Measurements from ENCODE around the gene USP17L22.
"Not testable (repeated sequence)": the region's sequence is repeated elsewhere in the genome, so short reads cannot be mapped to it uniquely, and the experiment has no call there.

The USP17L22 gene, protein sequence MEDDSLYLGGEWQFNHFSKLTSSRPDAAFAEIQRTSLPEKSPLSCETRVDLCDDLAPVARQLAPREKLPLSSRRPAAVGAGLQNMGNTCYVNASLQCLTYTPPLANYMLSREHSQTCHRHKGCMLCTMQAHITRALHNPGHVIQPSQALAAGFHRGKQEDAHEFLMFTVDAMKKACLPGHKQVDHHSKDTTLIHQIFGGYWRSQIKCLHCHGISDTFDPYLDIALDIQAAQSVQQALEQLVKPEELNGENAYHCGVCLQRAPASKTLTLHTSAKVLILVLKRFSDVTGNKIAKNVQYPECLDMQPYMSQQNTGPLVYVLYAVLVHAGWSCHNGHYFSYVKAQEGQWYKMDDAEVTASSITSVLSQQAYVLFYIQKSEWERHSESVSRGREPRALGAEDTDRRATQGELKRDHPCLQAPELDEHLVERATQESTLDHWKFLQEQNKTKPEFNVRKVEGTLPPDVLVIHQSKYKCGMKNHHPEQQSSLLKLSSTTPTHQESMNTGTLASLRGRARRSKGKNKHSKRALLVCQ

DNA sequence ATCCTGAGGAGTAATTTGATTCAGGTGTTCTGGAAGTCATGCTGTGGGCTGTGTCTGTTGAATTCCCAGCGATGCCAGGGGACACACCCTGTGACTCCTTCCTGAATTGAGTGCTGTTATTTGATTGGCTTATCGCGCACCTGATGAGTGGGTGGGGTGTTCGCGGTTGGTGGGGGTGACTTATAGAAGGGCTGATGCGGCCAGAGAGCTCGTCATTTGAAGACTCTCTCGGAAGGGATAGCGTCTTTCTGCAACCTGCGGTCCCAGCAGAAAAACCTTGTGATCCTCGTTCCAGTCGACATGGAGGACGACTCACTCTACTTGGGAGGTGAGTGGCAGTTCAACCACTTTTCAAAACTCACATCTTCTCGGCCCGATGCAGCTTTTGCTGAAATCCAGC lies at the start of gene USP17L22:
Gene USP17L22, plus strand, starts transcription at position 301 of the 400 bp plus-strand sequence. Its CDS starts 0 bp downstream, at position 301.
- not testable (repeated sequence) for H3K4me3 ChIP-seq (ENCODE audit: low read depth, low read length)

DNA sequence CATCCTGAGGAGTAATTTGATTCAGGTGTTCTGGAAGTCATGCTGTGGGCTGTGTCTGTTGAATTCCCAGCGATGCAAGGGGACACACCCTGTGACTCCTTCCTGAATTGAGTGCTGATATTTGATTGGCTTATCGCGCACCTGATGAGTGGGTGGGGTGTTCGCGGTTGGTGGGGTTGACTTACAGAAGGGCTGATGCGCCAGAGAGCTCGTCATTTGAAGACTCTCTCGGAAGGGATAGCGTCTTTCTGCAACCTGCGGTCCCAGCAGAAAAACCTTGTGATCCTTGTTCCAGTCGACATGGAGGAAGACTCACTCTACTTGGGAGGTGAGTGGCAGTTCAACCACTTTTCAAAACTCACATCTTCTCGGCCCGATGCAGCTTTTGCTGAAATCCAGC lies 47.6 kb upstream of the USP17L22 start, which contains the start of gene USP17L12:
Gene USP17L12, plus strand, starts transcription at position 301 of the 400 bp plus-strand sequence. Its CDS starts 0 bp downstream, at position 301.
- H3K4me3 ChIP-seq (ENCODE audit: low read depth, low read length), result not testable (repeated sequence)

DNA sequence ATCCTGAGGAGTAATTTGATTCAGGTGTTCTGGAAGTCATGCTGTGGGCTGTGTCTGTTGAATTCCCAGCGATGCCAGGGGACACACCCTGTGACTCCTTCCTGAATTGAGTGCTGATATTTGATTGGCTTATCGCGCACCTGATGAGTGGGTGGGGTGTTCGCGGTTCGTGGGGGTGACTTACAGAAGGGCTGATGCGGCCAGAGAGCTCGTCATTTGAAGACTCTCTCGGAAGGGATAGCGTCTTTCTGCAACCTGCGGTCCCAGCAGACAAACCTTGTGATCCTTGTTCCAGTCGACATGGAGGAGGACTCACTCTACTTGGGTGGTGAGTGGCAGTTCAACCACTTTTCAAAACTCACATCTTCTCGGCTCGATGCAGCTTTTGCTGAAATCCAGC lies 42.8 kb upstream of the USP17L22 start, which contains the start of gene USP17L13:
Gene USP17L13, plus strand, starts transcription at position 301 of the 400 bp plus-strand sequence. Its CDS starts 0 bp downstream, at position 301.
- not testable (repeated sequence) for H3K4me3 ChIP-seq (ENCODE audit: low read depth, low read length)

DNA sequence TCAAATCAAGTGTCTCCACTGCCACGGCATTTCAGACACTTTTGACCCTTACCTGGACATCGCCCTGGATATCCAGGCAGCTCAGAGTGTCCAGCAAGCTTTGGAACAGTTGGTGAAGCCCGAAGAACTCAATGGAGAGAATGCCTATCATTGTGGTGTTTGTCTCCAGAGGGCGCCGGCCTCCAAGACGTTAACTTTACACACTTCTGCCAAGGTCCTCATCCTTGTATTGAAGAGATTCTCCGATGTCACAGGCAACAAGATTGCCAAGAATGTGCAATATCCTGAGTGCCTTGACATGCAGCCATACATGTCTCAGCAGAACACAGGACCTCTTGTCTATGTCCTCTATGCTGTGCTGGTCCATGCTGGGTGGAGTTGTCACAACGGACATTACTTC lies 37.2 kb upstream of the USP17L22 start:
- not testable (repeated sequence) for H3K4me3 ChIP-seq (ENCODE audit: low read depth, low read length)

DNA sequence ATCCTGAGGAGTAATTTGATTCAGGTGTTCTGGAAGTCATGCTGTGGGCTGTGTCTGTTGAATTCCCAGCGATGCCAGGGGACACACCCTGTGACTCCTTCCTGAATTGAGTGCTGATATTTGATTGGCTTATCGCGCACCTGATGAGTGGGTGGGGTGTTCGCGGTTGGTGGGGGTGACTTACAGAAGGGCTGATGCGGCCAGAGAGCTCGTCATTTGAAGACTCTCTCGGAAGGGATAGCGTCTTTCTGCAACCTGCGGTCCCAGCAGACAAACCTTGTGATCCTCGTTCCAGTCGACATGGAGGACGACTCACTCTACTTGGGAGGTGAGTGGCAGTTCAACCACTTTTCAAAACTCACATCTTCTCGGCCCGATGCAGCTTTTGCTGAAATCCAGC lies 33.3 kb upstream of the USP17L22 start, which contains the start of gene USP17L15:
Gene USP17L15, plus strand, starts transcription at position 301 of the 400 bp plus-strand sequence. Its CDS starts 0 bp downstream, at position 301.
- H3K4me3 ChIP-seq (ENCODE audit: low read depth, low read length), result not testable (repeated sequence)

DNA sequence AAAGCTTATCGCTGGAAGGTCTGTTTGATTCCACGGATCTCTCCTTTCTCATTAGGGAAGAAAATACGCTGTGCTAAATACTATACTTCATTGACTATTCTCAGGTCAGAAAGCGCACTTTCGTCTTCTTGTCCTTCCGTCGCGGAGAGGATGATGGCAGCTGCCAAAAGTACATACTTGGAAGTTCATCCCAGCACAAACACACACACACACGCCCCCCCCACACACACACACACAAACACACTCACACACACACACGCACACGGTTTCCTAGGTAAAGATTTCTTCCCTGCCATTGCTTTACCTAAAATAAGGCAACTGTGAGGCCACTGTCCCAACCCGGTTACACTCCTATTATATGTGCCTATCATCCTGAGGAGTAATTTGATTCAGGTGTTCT lies 29.0 kb upstream of the USP17L22 start:
- not testable (repeated sequence) for H3K4me3 ChIP-seq (ENCODE audit: low read depth, low read length)

DNA sequence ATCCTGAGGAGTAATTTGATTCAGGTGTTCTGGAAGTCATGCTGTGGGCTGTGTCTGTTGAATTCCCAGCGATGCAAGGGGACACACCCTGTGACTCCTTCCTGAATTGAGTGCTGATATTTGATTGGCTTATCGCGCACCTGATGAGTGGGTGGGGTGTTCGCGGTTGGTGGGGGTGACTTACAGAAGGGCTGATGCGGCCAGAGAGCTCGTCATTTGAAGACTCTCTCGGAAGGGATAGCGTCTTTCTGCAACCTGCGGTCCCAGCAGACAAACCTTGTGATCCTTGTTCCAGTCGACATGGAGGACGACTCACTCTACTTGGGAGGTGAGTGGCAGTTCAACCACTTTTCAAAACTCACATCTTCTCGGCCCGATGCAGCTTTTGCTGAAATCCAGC lies 23.8 kb upstream of the USP17L22 start, which contains the start of gene USP17L17:
Gene USP17L17, plus strand, starts transcription at position 301 of the 400 bp plus-strand sequence. Its CDS starts 0 bp downstream, at position 301.
- not testable (repeated sequence) for H3K4me3 ChIP-seq (ENCODE audit: low read depth, low read length)

DNA sequence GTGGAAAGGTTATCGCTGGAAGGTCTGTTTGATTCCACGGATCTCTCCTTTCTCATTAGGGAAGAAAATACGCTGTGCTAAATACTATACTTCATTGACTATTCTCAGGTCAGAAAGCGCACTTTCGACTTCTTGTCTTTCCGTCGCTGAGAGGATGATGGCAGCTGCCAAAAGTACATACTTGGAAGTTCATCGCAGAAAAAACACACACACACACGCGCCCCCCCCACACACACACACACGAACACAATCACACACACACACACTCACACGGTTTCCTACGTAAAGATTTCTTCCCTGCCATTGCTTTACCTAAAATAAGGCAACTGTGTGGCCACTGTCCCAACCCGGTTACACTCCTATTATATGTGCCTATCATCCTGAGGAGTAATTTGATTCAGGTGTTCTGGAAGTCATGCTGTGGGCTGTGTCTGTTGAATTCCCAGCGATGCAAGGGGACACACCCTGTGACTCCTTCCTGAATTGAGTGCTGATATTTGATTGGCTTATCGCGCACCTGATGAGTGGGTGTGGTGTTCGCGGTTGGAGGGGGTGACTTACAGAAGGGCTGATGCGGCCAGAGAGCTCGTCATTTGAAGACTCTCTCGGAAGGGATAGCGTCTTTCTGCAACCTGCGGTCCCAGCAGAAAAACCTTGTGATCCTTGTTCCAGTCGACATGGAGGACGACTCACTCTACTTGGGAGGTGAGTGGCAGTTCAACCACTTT lies 19.3 kb upstream of the USP17L22 start, which contains the start of gene USP17L18:
Gene USP17L18, plus strand, starts transcription at position 678 of the 728 bp plus-strand sequence. Its CDS starts 0 bp downstream, at position 678.
- H3K4me3 ChIP-seq (ENCODE audit: low read depth, low read length), result not testable (repeated sequence)

DNA sequence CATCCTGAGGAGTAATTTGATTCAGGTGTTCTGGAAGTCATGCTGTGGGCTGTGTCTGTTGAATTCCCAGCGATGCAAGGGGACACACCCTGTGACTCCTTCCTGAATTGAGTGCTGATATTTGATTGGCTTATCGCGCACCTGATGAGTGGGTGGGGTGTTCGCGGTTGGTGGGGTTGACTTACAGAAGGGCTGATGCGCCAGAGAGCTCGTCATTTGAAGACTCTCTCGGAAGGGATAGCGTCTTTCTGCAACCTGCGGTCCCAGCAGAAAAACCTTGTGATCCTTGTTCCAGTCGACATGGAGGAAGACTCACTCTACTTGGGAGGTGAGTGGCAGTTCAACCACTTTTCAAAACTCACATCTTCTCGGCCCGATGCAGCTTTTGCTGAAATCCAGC lies 14.3 kb upstream of the USP17L22 start, which contains the start of gene USP17L19:
Gene USP17L19, plus strand, starts transcription at position 301 of the 400 bp plus-strand sequence. Its CDS starts 0 bp downstream, at position 301.
- H3K4me3 ChIP-seq (ENCODE audit: low read depth, low read length), result not testable (repeated sequence)

DNA sequence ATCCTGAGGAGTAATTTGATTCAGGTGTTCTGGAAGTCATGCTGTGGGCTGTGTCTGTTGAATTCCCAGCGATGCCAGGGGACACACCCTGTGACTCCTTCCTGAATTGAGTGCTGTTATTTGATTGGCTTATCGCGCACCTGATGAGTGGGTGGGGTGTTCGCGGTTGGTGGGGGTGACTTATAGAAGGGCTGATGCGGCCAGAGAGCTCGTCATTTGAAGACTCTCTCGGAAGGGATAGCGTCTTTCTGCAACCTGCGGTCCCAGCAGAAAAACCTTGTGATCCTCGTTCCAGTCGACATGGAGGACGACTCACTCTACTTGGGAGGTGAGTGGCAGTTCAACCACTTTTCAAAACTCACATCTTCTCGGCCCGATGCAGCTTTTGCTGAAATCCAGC lies 9.6 kb upstream of the USP17L22 start, which contains the start of gene USP17L20:
Gene USP17L20, plus strand, starts transcription at position 301 of the 400 bp plus-strand sequence. Its CDS starts 0 bp downstream, at position 301.
- H3K4me3 ChIP-seq (ENCODE audit: low read depth, low read length), result not testable (repeated sequence)

DNA sequence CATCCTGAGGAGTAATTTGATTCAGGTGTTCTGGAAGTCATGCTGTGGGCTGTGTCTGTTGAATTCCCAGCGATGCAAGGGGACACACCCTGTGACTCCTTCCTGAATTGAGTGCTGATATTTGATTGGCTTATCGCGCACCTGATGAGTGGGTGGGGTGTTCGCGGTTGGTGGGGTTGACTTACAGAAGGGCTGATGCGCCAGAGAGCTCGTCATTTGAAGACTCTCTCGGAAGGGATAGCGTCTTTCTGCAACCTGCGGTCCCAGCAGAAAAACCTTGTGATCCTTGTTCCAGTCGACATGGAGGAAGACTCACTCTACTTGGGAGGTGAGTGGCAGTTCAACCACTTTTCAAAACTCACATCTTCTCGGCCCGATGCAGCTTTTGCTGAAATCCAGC lies 4.8 kb upstream of the USP17L22 start, which contains the start of gene USP17L21:
Gene USP17L21, plus strand, starts transcription at position 301 of the 400 bp plus-strand sequence. Its CDS starts 0 bp downstream, at position 301.
- H3K4me3 ChIP-seq (ENCODE audit: low read depth, low read length), result not testable (repeated sequence)

DNA sequence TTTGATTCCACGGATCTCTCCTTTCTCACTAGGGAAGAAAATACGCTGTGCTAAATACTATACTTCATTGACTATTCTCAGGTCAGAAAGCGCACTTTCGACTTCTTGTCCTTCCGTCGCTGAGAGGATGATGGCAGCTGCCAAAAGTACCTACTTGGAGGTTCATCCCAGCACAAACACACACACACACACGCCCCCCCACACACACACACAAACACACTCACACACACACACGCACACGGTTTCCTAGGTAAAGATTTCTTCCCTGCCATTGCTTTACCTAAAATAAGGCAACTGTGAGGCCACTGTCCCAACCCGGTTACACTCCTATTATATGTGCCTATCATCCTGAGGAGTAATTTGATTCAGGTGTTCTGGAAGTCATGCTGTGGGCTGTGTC lies 4.3 kb downstream of the USP17L22 start:
- not testable (repeated sequence) for H3K4me3 ChIP-seq (ENCODE audit: low read depth, low read length)

Data from GM12875 (cell line).